Measurements from ENCODE around the gene MAP7. TPM values are rescaled to one million over a fixed set of nuclear protein-coding genes. Genes with fewer than 3 reads are reported as not detected.

The MAP7 gene
- total RNA-seq, 5 donors from 2014 or later (not counting 1 experiment from before 2014, with no cell fraction given) = 0.33 to 0.73 (median 0.57) TPM

DNA sequence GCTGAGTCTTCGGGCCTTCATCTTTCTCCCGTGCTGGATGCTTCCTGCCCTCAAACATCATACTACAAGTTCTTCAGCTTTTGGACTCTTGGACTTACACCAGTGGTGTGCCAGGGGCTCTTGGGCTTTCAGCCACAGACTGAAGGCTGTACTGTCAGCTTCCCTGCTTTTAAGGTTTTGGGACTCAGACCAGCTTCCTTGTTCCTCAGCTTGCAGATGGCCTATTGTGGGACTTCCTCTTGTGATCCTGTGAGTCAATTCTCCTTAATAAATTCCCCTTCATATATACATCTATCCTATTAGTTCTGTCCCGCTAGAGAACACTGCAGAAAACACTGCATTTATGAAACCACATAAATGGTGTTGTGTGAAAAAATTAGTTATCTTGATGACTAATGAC, 246.7 kb downstream of the MAP7 start:
- peaks cover 0 to 4% (median 0%) of the 10 kb centered on the region in 3 donors for H3K9me3 Mint-ChIP-seq
- POLR2A ChIA-PET = no interaction called here

GRCh38 chr6:136294621-136295020, 255.6 kb downstream of the MAP7 start:
- POLR2A ChIA-PET = interaction anchor here in 1 of 2 donors (0.6 kb wide), 1 partner anchor 1111 kb away, joined by 7 read pairs; no protein-coding TSS in a partner anchor
- peaks cover 10 to 20% of the 10 kb centered on the region in 2 experiments for H3K4me1 ChIP-seq (ENCODE audit: control insufficient read depth in 1 of 2, extremely low read depth in 1 of 2, insufficient read depth in 2 of 2, low read length in 2 of 2)
- Mint-ChIP-seq H3K9me3 (no peaks in the 10 kb centered on the region), H3K27ac (peak overlapping the region in 1 of 2 donors; percentile 23), H3K27me3 (no peaks in the 10 kb centered on the region), H3K4me1 (peaks cover 14 to 28% (median 23%) of the 10 kb centered on the region in 3 donors), H3K36me3 (no peaks in the 10 kb centered on the region), H3K4me3 (no peak overlapping the region)
- no peak overlapping the region for H3K4me3 ChIP-seq (ENCODE audit: control insufficient read depth in 1 of 2, extremely low read depth in 1 of 2, low read length in 1 of 2)
- H3K27ac ChIP-seq (ENCODE audit: low read length) = no peak overlapping the region
- H3K27me3 ChIP-seq (replicated peaks in 1 of 2; ENCODE audit: control insufficient read depth in 2 of 2, extremely low read depth in 1 of 2, insufficient read depth in 2 of 2, low read length in 1 of 2) = no peaks in the 10 kb centered on the region
- ATAC-seq (replicated peaks in 1 of 4) (no peak), DNase-seq (no peak)
- CTCF ChIA-PET = no interaction called here
- H3K9me3 ChIP-seq = no peaks in the 10 kb centered on the region
- no peaks in the 10 kb centered on the region for H3K36me3 ChIP-seq (ENCODE audit: control insufficient read depth in 2 of 2, extremely low read depth in 1 of 2, insufficient read depth in 1 of 2, low read length in 1 of 2)
- 100% methylated on average over 1 of the region's 3 CpGs for WGBS (ENCODE audit: insufficient coverage)

More for the DNA sequence above, 246.7 kb downstream of the MAP7 start:
- Histone ChIP-seq H3K9me3 (no peaks in the 10 kb centered on the region), H3K27me3 (replicated peaks in 1 of 2; ENCODE audit: control insufficient read depth in 2 of 2, extremely low read depth in 1 of 2, insufficient read depth in 2 of 2, low read length in 1 of 2) (peaks cover 0 to 5% of the 10 kb centered on the region in 2 experiments), H3K27ac (ENCODE audit: low read length) (no peak overlapping the region), H3K36me3 (ENCODE audit: control insufficient read depth in 2 of 2, extremely low read depth in 1 of 2, insufficient read depth in 1 of 2, low read length in 1 of 2) (no peaks in the 10 kb centered on the region), H3K4me3 (ENCODE audit: control insufficient read depth in 1 of 2, extremely low read depth in 1 of 2, low read length in 1 of 2) (no peak overlapping the region), H3K4me1 (ENCODE audit: control insufficient read depth in 1 of 2, extremely low read depth in 1 of 2, insufficient read depth in 2 of 2, low read length in 2 of 2) (no peaks in the 10 kb centered on the region)
- CTCF ChIA-PET = no interaction called here
- Mint-ChIP-seq H3K4me3 (no peak overlapping the region), H3K27me3 (peaks cover 0 to 4% of the 10 kb centered on the region in 2 donors), H3K4me1 (no peaks in the 10 kb centered on the region), H3K27ac (no peak overlapping the region), H3K36me3 (no peaks in the 10 kb centered on the region)
- no CpG with 5 or more reads among the region's 3 CpGs for WGBS (ENCODE audit: insufficient coverage)
- ATAC-seq (replicated peaks in 1 of 4) (no peak), DNase-seq (no peak)

Other genes with a start within 250 kb of the MAP7 start
- gene MAP3K5, start 242.1 kb upstream of the MAP7 start, total RNA-seq = 10 to 100 TPM; 17.8 to 29.2 (median 20.6) TPM

Data from T-cell (primary cell).